GM10266 (cell line): ENCODE results near the gene DCX.
"Not testable (repeated sequence)": the region's sequence is repeated elsewhere in the genome, so short reads cannot be mapped to it uniquely, and the experiment has no call there.

Experiments
- DNase-seq: peaks from one replicate; pipeline ENCODE4 v3.0.0; 2012; ENCODE audit errors: extremely low spot score
- TF ChIP-seq, protein P1 (sequence below): IDR thresholded peaks from 2 replicates; pipeline ENCODE4 v1.5.1; 2012; ENCODE audit warnings: mild to moderate bottlenecking, low read depth; ENCODE audit not compliant: control insufficient read depth, insufficient read depth; ENCODE audit errors: missing control alignments

Gene DCX

DNA sequence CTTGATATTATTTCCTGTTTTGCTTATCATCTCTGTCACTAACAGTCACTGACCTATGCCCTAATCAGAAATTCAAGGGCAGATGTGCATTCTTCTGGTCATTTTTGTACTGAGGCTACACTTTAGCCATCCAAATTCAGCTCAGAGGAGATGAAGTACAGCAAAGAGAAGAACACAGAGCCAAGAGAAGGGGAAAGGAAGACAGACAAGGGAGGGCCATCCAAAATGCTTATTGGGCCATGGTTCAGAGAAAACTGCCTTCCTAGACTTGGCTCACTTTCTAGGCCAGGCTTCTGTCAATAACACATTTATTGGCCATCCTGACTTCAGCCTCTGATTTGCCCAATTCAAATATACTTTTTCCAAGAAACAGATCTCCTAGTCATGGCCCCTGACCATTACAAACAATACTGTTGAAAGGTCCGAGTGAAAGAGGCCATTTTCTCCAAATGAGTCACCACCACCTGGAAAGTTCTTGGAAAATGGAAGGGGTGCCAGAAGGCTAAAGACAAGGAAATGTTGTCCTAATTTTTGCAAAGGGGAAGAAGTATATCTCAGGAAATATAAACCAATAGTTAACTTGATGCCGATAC lies 56.4 kb downstream of the DCX start:
- TF ChIP-seq, protein P1, sequence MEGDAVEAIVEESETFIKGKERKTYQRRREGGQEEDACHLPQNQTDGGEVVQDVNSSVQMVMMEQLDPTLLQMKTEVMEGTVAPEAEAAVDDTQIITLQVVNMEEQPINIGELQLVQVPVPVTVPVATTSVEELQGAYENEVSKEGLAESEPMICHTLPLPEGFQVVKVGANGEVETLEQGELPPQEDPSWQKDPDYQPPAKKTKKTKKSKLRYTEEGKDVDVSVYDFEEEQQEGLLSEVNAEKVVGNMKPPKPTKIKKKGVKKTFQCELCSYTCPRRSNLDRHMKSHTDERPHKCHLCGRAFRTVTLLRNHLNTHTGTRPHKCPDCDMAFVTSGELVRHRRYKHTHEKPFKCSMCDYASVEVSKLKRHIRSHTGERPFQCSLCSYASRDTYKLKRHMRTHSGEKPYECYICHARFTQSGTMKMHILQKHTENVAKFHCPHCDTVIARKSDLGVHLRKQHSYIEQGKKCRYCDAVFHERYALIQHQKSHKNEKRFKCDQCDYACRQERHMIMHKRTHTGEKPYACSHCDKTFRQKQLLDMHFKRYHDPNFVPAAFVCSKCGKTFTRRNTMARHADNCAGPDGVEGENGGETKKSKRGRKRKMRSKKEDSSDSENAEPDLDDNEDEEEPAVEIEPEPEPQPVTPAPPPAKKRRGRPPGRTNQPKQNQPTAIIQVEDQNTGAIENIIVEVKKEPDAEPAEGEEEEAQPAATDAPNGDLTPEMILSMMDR = no peak
- no peak for DNase-seq

- DNase-seq = no peak
- TF ChIP-seq, protein P1 = no peak
These were observed 57.5 kb downstream of the DCX start for GRCh38 chrX:111354496-111354895.

DNA sequence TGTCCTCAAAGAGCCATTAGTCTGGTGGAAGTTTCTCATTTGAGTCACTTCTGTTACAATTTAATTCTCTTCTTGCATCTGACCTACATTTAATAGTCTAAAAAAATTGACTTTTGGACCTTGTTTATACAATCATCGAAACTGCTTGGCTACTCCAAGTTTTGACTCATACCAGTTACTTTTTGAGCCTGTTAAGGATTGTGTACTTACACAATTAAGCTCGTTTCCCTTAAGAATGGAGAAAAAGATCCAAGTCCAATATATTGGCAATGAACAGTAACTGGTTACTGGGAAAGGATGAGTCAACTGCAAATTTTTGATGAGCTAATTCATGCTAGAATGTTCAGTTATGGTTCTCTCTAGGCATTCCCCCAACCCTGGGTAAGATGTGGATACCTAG lies 58.2 kb downstream of the DCX start:
- no peak for DNase-seq
- TF ChIP-seq, protein P1 = no peak

DNA sequence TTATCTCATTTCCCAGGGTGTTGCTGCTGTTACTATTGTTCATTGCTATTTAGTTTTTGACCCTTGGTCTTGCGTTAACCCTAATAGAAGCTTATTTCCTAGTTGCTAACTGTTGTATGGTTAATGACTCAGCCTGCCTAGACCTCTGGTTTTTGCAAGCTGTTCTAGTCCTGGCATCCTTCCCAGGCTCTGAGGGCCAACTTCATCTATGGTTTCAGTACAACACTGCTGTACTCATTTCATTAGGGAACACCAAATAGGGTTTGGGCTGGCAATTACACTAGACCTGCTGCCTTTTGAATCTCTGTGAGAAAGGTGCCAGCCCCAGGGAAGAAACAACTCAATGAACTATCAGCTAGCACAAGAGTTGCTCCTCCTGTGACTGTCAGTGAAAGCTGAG lies 59.6 kb downstream of the DCX start:
- TF ChIP-seq, protein P1 = no peak
- no peak for DNase-seq

- no peak for DNase-seq
- TF ChIP-seq, protein P1 = no peak
These were observed 62.1 kb downstream of the DCX start for GRCh38 chrX:111349934-111350333.

DNA sequence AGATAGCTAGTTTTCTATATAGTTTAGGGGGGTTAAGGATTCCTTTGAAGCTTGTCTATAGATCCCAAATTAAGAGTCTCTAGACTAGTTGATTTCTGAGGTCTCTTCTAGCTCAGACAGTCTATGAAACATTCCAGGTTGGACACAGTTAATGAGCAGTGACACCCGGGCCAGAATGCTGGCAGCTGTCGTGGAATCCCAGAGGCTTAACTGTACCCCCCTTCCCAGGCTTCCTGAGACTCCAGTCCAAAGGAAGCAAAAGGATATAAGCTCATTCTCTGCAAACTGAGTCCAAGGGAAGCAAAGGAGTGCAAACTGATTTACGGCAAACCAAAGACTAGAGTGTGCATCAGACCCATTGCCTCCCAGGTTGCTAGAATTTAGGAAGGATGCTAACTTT lies 62.9 kb downstream of the DCX start:
- DNase-seq = no peak

GRCh38 chrX:111348429-111348828 lies 63.6 kb downstream of the DCX start:
- no peak for DNase-seq
- TF ChIP-seq, protein P1 = no peak

More for the DNA sequence above, 62.9 kb downstream of the DCX start:
- TF ChIP-seq, protein P1 = no peak

GRCh38 chrX:111346150-111346549 lies 65.8 kb downstream of the DCX start:
- not testable (repeated sequence) for DNase-seq
